ENCODE measurements around the gene HACE1.

HACE1 gene

GRCh38 chr6:104705095-104705707 lies 154.5 kb downstream of the HACE1 start:
- no peaks in the 10 kb centered on the region for H3K27me3 ChIP-seq (ENCODE audit: insufficient read depth, low read depth, severe bottlenecking)
- H3K27ac ChIP-seq = peak overlapping the region; percentile 24
- no peak overlapping the region for H3K4me3 ChIP-seq (ENCODE audit: low read depth, low read length)
- DNase-seq = no peak
- no peaks in the 10 kb centered on the region for H3K36me3 ChIP-seq
- TF ChIP-seq, protein P1, sequence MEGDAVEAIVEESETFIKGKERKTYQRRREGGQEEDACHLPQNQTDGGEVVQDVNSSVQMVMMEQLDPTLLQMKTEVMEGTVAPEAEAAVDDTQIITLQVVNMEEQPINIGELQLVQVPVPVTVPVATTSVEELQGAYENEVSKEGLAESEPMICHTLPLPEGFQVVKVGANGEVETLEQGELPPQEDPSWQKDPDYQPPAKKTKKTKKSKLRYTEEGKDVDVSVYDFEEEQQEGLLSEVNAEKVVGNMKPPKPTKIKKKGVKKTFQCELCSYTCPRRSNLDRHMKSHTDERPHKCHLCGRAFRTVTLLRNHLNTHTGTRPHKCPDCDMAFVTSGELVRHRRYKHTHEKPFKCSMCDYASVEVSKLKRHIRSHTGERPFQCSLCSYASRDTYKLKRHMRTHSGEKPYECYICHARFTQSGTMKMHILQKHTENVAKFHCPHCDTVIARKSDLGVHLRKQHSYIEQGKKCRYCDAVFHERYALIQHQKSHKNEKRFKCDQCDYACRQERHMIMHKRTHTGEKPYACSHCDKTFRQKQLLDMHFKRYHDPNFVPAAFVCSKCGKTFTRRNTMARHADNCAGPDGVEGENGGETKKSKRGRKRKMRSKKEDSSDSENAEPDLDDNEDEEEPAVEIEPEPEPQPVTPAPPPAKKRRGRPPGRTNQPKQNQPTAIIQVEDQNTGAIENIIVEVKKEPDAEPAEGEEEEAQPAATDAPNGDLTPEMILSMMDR (IDR thresholded peaks at IDR 0.05; ENCODE audit: low read depth, low read length) = no peak
- no peaks in the 10 kb centered on the region for H3K9me3 ChIP-seq (ENCODE audit: severe bottlenecking)

GRCh38 chr6:104704191-104704590 lies 155.5 kb downstream of the HACE1 start:
- H3K9me3 ChIP-seq (ENCODE audit: severe bottlenecking) = no peaks in the 10 kb centered on the region
- H3K36me3 ChIP-seq = no peaks in the 10 kb centered on the region
- TF ChIP-seq, protein P1 (IDR thresholded peaks at IDR 0.05; ENCODE audit: low read depth, low read length) = no peak
- no peak overlapping the region for H3K4me3 ChIP-seq (ENCODE audit: low read depth, low read length)
- H3K27ac ChIP-seq = no peak overlapping the region
- no peak for DNase-seq
- H3K27me3 ChIP-seq (ENCODE audit: insufficient read depth, low read depth, severe bottlenecking) = no peaks in the 10 kb centered on the region

GRCh38 chr6:104702126-104702841 lies 157.4 kb downstream of the HACE1 start:
- DNase-seq = no peak
- Histone ChIP-seq H3K27ac (peak overlapping the region; percentile 5), H3K9me3 (ENCODE audit: severe bottlenecking) (no peaks in the 10 kb centered on the region), H3K36me3 (no peaks in the 10 kb centered on the region), H3K4me3 (ENCODE audit: low read depth, low read length) (no peak overlapping the region), H3K27me3 (ENCODE audit: insufficient read depth, low read depth, severe bottlenecking) (no peaks in the 10 kb centered on the region)
- TF ChIP-seq, protein P1 (IDR thresholded peaks at IDR 0.05; ENCODE audit: low read depth, low read length) = no peak

- TF ChIP-seq, protein P1 (IDR thresholded peaks at IDR 0.05; ENCODE audit: low read depth, low read length) = no peak
- Histone ChIP-seq H3K4me3 (ENCODE audit: low read depth, low read length) (no peak overlapping the region), H3K9me3 (ENCODE audit: severe bottlenecking) (no peaks in the 10 kb centered on the region), H3K36me3 (no peaks in the 10 kb centered on the region), H3K27ac (no peak overlapping the region), H3K27me3 (ENCODE audit: insufficient read depth, low read depth, severe bottlenecking) (no peaks in the 10 kb centered on the region)
- DNase-seq = no peak
Measured at GRCh38 chr6:104700371-104701185, 159.1 kb downstream of the HACE1 start.

GRCh38 chr6:104699593-104700329 lies 160.0 kb downstream of the HACE1 start:
- DNase-seq = no peak
- no peak overlapping the region for H3K27ac ChIP-seq
- H3K9me3 ChIP-seq (ENCODE audit: severe bottlenecking) = no peaks in the 10 kb centered on the region
- TF ChIP-seq, protein P1 (IDR thresholded peaks at IDR 0.05; ENCODE audit: low read depth, low read length) = no peak
- no peak overlapping the region for H3K4me3 ChIP-seq (ENCODE audit: low read depth, low read length)
- no peaks in the 10 kb centered on the region for H3K27me3 ChIP-seq (ENCODE audit: insufficient read depth, low read depth, severe bottlenecking)
- H3K36me3 ChIP-seq = no peaks in the 10 kb centered on the region

All from WERI-Rb-1 (cell line).